ENCODE results near the gene ARHGEF37.
A peak's percentile ranks its signal among the peaks of the same experiment; 100 is the strongest.

The ARHGEF37 gene

DNA sequence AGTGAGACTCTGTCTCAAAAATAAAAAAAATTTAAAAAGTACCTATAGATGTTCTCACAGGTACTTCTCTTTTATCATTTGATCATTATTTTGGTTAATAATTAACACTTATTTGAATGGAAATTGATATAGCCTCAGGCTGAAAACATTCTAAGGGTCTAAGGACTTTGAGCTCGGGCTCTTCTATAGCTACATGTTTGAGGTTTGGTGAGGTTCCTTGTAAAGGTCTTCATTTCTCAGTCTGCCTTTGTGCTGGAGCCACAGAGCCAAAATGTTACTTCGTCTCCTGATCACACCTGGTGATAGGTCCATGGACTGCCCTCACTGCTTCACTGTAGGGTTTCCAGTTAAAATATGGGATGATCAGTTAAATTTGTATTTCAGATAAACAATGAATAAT is 22.6 kb downstream of the ARHGEF37 start:
- no peak overlapping the region for H3K14ac ChIP-seq (ENCODE audit: low read length in 2 of 2)
- 84% methylated on average over 2 of the region's 2 CpGs for WGBS

DNA sequence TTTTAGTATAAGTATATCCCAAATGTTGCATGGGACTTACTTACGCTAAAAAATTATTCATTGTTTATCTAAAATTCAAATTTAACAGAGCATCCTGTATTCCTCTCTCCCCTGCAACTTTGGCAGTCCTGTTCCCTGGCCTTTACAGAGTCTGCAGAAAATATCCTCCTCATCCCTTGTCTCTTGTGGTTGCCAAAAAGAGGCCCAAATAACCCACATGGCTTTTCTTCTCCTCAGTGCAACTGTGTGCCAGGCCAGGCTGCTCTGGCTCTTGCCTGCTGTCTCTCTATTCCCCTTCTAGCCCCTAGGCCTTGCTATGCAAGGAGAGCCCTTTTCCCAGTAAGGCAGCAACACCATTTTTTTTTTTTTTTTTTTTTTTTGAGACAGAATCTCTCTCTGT is 23.0 kb downstream of the ARHGEF37 start:
- Histone ChIP-seq H3K18ac (ENCODE audit: low read depth in 1 of 2, low read length in 2 of 2) (no peak overlapping the region), H3K79me1 (replicated peaks; ENCODE audit: low read length, poor library complexity, severe bottlenecking) (peaks cover 3% of the 10 kb centered on the region), H3K4me3 (ENCODE audit: insufficient read depth in 1 of 2, low read depth in 1 of 2, low read length in 2 of 2) (no peak overlapping the region), H2BK12ac (ENCODE audit: low read length in 2 of 2) (no peak overlapping the region), H3K4ac (ENCODE audit: low read depth in 1 of 2, low read length in 2 of 2) (no peak overlapping the region), H2BK5ac (ENCODE audit: low read depth, low read length, poor library complexity, severe bottlenecking) (no peak overlapping the region), H2BK120ac (ENCODE audit: low read depth, low read length) (no peak overlapping the region), H2AK5ac (ENCODE audit: low read length, severe bottlenecking) (no peak overlapping the region), H3K23ac (ENCODE audit: low read length in 2 of 2) (no peak overlapping the region), H4K91ac (ENCODE audit: low read length) (no peak overlapping the region), H3K27me3 (ENCODE audit: control insufficient read depth in 1 of 2, insufficient read depth in 1 of 2, low read length in 2 of 2) (no peaks in the 10 kb centered on the region), H2BK15ac (ENCODE audit: low read depth, poor library complexity, severe bottlenecking) (no peak overlapping the region), H2AFZ (ENCODE audit: low read depth, low read length) (no peak overlapping the region), H4K8ac (ENCODE audit: low read length) (no peak overlapping the region), H3K4me1 (ENCODE audit: control insufficient read depth, insufficient read depth, low read depth, low read length) (peaks cover 3% of the 10 kb centered on the region), H3K9ac (ENCODE audit: low read length) (no peak overlapping the region), H3K36me3 (ENCODE audit: control insufficient read depth in 1 of 2, insufficient read depth in 2 of 2, low read depth in 1 of 2, low read length in 2 of 2) (peaks cover 0 to 25% of the 10 kb centered on the region in 2 experiments), H3K9me3 (ENCODE audit: control insufficient read depth, low read length) (no peaks in the 10 kb centered on the region), H3K14ac (ENCODE audit: low read length in 2 of 2) (no peak overlapping the region), H3K27ac (ENCODE audit: low read length, poor library complexity, severe bottlenecking) (no peak overlapping the region), H3K4me2 (ENCODE audit: low read length, poor library complexity, severe bottlenecking) (no peak overlapping the region)
- 100% methylated on average over 1 of the region's 1 CpG for WGBS
- DNase-seq = no peak

More for the DNA sequence above, 22.6 kb downstream of the ARHGEF37 start:
- H3K4me2 ChIP-seq (ENCODE audit: low read length, poor library complexity, severe bottlenecking) = no peak overlapping the region
- peaks cover 3% of the 10 kb centered on the region for H3K79me1 ChIP-seq (replicated peaks; ENCODE audit: low read length, poor library complexity, severe bottlenecking)
- H3K4ac ChIP-seq (ENCODE audit: low read depth in 1 of 2, low read length in 2 of 2) = no peak overlapping the region
- H3K27me3 ChIP-seq (ENCODE audit: control insufficient read depth in 1 of 2, insufficient read depth in 1 of 2, low read length in 2 of 2) = no peaks in the 10 kb centered on the region
- H3K36me3 ChIP-seq (ENCODE audit: control insufficient read depth in 1 of 2, insufficient read depth in 2 of 2, low read depth in 1 of 2, low read length in 2 of 2) = peaks cover 0 to 26% of the 10 kb centered on the region in 2 experiments
- H3K9me3 ChIP-seq (ENCODE audit: control insufficient read depth, low read length) = no peaks in the 10 kb centered on the region
- H3K4me1 ChIP-seq (ENCODE audit: control insufficient read depth, insufficient read depth, low read depth, low read length) = peaks cover 3% of the 10 kb centered on the region
- no peak overlapping the region for H3K9ac ChIP-seq (ENCODE audit: low read length)
- no peak overlapping the region for H3K18ac ChIP-seq (ENCODE audit: low read depth in 1 of 2, low read length in 2 of 2)
- no peak overlapping the region for H2AK5ac ChIP-seq (ENCODE audit: low read length, severe bottlenecking)
- H2BK12ac ChIP-seq (ENCODE audit: low read length in 2 of 2) = no peak overlapping the region
- H2BK120ac ChIP-seq (ENCODE audit: low read depth, low read length) = no peak overlapping the region
- H2AFZ ChIP-seq (ENCODE audit: low read depth, low read length) = no peak overlapping the region
- no peak overlapping the region for H4K91ac ChIP-seq (ENCODE audit: low read length)
- no peak overlapping the region for H3K27ac ChIP-seq (ENCODE audit: low read length, poor library complexity, severe bottlenecking)
- H2BK5ac ChIP-seq (ENCODE audit: low read depth, low read length, poor library complexity, severe bottlenecking) = no peak overlapping the region
- no peak overlapping the region for H2BK15ac ChIP-seq (ENCODE audit: low read depth, poor library complexity, severe bottlenecking)
- H3K4me3 ChIP-seq (ENCODE audit: insufficient read depth in 1 of 2, low read depth in 1 of 2, low read length in 2 of 2) = no peak overlapping the region
- H4K8ac ChIP-seq (ENCODE audit: low read length) = no peak overlapping the region
- no peak overlapping the region for H3K23ac ChIP-seq (ENCODE audit: low read length in 2 of 2)
- DNase-seq = no peak

DNA sequence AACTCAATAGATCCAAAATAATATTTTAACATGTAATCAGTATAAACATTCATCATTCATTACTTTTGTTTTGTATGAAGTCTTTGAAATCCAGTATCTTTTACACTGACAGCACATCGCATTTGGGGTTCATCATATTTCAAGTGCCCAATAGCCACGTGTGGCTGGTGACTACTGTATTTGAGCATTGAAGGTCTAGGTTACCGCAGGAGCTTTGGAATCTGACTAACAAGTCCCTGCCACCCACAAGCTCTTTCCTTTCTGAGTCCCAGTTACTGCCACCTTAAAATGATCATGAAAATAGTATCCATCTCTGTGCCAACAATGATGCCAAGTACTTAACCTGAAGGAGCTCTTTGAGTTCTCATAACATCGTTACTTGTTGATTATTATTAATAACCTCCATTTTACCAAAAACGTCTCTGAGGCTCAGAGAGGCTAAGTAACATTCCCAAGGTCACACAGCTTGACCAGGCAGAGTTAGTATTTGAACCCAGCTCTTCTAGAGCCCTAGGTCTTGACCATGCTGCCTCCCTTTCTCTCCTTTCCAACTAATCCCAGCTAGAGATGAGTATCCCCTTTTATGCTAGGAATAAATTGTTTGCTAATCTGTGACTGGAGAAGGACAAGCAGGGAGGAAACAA is 24.2 kb downstream of the ARHGEF37 start:
- H3K9ac ChIP-seq (ENCODE audit: low read length) = no peak overlapping the region
- H4K91ac ChIP-seq (ENCODE audit: low read length) = no peak overlapping the region
- H3K4ac ChIP-seq (ENCODE audit: low read depth in 1 of 2, low read length in 2 of 2) = no peak overlapping the region
- peaks cover 3% of the 10 kb centered on the region for H3K79me1 ChIP-seq (replicated peaks; ENCODE audit: low read length, poor library complexity, severe bottlenecking)
- no peaks in the 10 kb centered on the region for H3K9me3 ChIP-seq (ENCODE audit: control insufficient read depth, low read length)
- peaks cover 0 to 35% of the 10 kb centered on the region in 2 experiments for H3K36me3 ChIP-seq (ENCODE audit: control insufficient read depth in 1 of 2, insufficient read depth in 2 of 2, low read depth in 1 of 2, low read length in 2 of 2)
- H3K27me3 ChIP-seq (ENCODE audit: control insufficient read depth in 1 of 2, insufficient read depth in 1 of 2, low read length in 2 of 2) = no peaks in the 10 kb centered on the region
- no peak overlapping the region for H2BK12ac ChIP-seq (ENCODE audit: low read length in 2 of 2)
- no peak overlapping the region for H3K4me2 ChIP-seq (ENCODE audit: low read length, poor library complexity, severe bottlenecking)
- DNase-seq = no peak
- H3K4me3 ChIP-seq (ENCODE audit: insufficient read depth in 1 of 2, low read depth in 1 of 2, low read length in 2 of 2) = no peak overlapping the region
- H2BK15ac ChIP-seq (ENCODE audit: low read depth, poor library complexity, severe bottlenecking) = no peak overlapping the region
- no peak overlapping the region for H3K18ac ChIP-seq (ENCODE audit: low read depth in 1 of 2, low read length in 2 of 2)
- H3K27ac ChIP-seq (ENCODE audit: low read length, poor library complexity, severe bottlenecking) = no peak overlapping the region
- H2AK5ac ChIP-seq (ENCODE audit: low read length, severe bottlenecking) = no peak overlapping the region
- H3K14ac ChIP-seq (ENCODE audit: low read length in 2 of 2) = no peak overlapping the region
- H2BK5ac ChIP-seq (ENCODE audit: low read depth, low read length, poor library complexity, severe bottlenecking) = no peak overlapping the region
- no peak overlapping the region for H2AFZ ChIP-seq (ENCODE audit: low read depth, low read length)
- WGBS = 90% methylated on average over 5 of the region's 5 CpGs
- no peak overlapping the region for H3K23ac ChIP-seq (ENCODE audit: low read length in 2 of 2)
- no peak overlapping the region for H4K8ac ChIP-seq (ENCODE audit: low read length)
- H3K4me1 ChIP-seq (ENCODE audit: control insufficient read depth, insufficient read depth, low read depth, low read length) = peaks cover 3% of the 10 kb centered on the region
- no peak overlapping the region for H2BK120ac ChIP-seq (ENCODE audit: low read depth, low read length)

DNA sequence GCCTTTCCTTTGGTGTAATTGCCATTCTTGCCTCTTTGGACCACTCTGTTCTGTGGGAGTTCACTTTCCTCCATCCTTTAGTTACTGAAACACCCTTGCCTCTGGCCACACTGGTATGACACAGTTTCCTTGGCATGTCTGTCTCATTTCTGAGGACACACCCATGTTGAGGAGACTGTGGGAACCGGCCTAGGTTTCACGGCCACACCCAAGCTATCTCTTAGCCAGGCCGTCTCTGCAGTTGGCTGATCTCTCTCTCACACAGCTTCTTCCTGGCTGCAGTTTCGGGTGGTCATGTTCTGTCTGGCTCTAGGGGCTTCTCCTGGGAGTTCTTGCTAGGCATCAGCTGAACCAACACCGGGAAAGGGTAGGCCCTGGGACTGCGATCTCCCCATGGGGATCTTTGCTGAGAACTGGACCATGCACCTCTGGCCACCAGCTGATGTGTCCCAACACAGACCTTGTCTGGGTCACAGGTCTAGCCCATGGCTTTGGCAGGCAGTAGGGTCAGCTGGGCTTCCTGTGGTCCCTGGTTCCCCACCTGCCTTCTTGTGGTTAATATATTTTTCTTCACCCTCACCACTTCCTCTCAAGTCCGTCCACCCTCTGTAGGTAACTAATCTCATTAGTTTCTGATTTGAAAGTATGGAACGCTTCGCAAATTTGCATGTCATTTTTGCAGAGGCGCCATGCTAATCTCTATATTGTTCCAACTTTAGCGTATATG is 24.9 kb downstream of the ARHGEF37 start:
- Histone ChIP-seq H2BK5ac (ENCODE audit: low read depth, low read length, poor library complexity, severe bottlenecking) (no peak overlapping the region), H4K8ac (ENCODE audit: low read length) (peak overlapping the region; percentile 27), H3K4me2 (ENCODE audit: low read length, poor library complexity, severe bottlenecking) (no peak overlapping the region), H3K4ac (ENCODE audit: low read depth in 1 of 2, low read length in 2 of 2) (peak overlapping the region in 1 of 2 experiments; percentile 24), H3K9ac (ENCODE audit: low read length) (no peak overlapping the region), H3K4me3 (ENCODE audit: insufficient read depth in 1 of 2, low read depth in 1 of 2, low read length in 2 of 2) (no peak overlapping the region), H2BK120ac (ENCODE audit: low read depth, low read length) (no peak overlapping the region), H2BK15ac (ENCODE audit: low read depth, poor library complexity, severe bottlenecking) (no peak overlapping the region), H3K79me1 (replicated peaks; ENCODE audit: low read length, poor library complexity, severe bottlenecking) (peaks cover 3% of the 10 kb centered on the region), H2BK12ac (ENCODE audit: low read length in 2 of 2) (peak overlapping the region in 1 of 2 experiments; percentile 25), H2AFZ (ENCODE audit: low read depth, low read length) (no peak overlapping the region), H4K91ac (ENCODE audit: low read length) (no peak overlapping the region), H3K23ac (ENCODE audit: low read length in 2 of 2) (peak overlapping the region in 1 of 2 experiments; percentile 50), H3K14ac (ENCODE audit: low read length in 2 of 2) (peak overlapping the region in 1 of 2 experiments; percentile 64), H3K27me3 (ENCODE audit: control insufficient read depth in 1 of 2, insufficient read depth in 1 of 2, low read length in 2 of 2) (no peaks in the 10 kb centered on the region), H3K18ac (ENCODE audit: low read depth in 1 of 2, low read length in 2 of 2) (no peak overlapping the region), H3K4me1 (ENCODE audit: control insufficient read depth, insufficient read depth, low read depth, low read length) (peaks cover 3% of the 10 kb centered on the region), H3K9me3 (ENCODE audit: control insufficient read depth, low read length) (no peaks in the 10 kb centered on the region), H3K27ac (ENCODE audit: low read length, poor library complexity, severe bottlenecking) (no peak overlapping the region), H2AK5ac (ENCODE audit: low read length, severe bottlenecking) (no peak overlapping the region), H3K36me3 (ENCODE audit: control insufficient read depth in 1 of 2, insufficient read depth in 2 of 2, low read depth in 1 of 2, low read length in 2 of 2) (peaks cover 0 to 38% of the 10 kb centered on the region in 2 experiments)
- peak; percentile 74 for DNase-seq
- 75% methylated on average over 11 of the region's 11 CpGs for WGBS

All from mesenchymal stem cell (in vitro differentiated cells and primary cell).